ENCODE data around the gene ELAPOR1. TPM values are rescaled to one million over a fixed set of nuclear protein-coding genes. Genes with fewer than 3 reads are reported as not detected.

ELAPOR1 gene
- total and polyA plus RNA-seq, 9 of the 15 experiments (the other 6 are each of a cell fraction or from before 2014, with no cell fraction given), result 0.07 to 1.2 (median 0.18) TPM

DNA sequence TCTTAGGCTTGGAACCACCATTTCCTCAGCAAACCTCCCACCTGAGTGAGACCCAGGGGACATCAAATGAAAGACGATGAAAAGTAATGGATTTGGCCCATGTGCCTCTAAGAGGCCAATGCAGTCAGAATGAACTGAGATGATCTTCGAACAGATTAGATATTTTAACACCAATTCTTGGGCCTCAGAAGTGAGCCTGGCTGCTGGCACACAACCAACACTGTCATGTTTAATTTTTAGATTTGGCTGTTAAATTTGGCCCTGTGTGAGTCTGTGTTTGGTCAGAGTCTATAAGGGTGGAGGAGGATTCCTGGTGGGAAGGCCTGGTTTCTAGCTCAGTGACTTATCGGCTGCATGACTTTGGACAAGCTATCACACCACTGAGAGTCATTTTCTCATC is 45.4 kb downstream of the ELAPOR1 start:
- DNase-seq (ENCODE audit: extremely low read depth in 1 of 4, low spot score in 3 of 4), result no peak
- ChIA-PET CTCF (ENCODE audit: low intra/inter-chr PET ratio) (no interaction called here), POLR2A (interaction anchor here (1.4 to 1.5 kb wide), 2 partner anchors 10 to 13 kb away, joined by 3 read pairs; no protein-coding TSS in a partner anchor)
- no peak; the same call in 2 of the 3 replicates for ATAC-seq
- peaks cover 4 to 17% of the 10 kb centered on the region in 2 experiments for H3K4me1 ChIP-seq (replicated peaks in 1 of 2; ENCODE audit: control insufficient read depth in 2 of 2, insufficient read depth in 2 of 2, low read length in 2 of 2)
- no TSS peak for BruUV-seq (replicated peaks)
- peak overlapping the region; percentile 6; the same call in 1 of the 2 replicates for H2AFZ ChIP-seq (ENCODE audit: low read depth, low read length)
- no peaks in the 10 kb centered on the region for H3K27me3 ChIP-seq (ENCODE audit: control insufficient read depth in 2 of 2, insufficient read depth in 2 of 2, low read length in 2 of 2)
- 54% methylated on average over 3 of the region's 3 CpGs for WGBS (ENCODE audit: insufficient coverage, low coverage, missing lambda C conversion rate)
- H3K27ac ChIP-seq (ENCODE audit: extremely low read depth, low read depth, low read length), result no peak overlapping the region
- H3K9me1 ChIP-seq (ENCODE audit: control insufficient read depth, insufficient read depth, low read length), result no peaks in the 10 kb centered on the region
- H3K4me3 ChIP-seq, result no peak overlapping the region
- no peaks in the 10 kb centered on the region for H3K36me3 ChIP-seq (ENCODE audit: control insufficient read depth, insufficient read depth, low read length)
- no peak overlapping the region for H3K9ac ChIP-seq (ENCODE audit: insufficient read depth in 1 of 2, low read depth in 2 of 2, low read length in 2 of 2)
- intact Hi-C loops (cut with micrococcal nuclease), result no loop called here
- H3K4me2 ChIP-seq (ENCODE audit: insufficient read depth, low read length), result no peak overlapping the region
- no peaks in the 10 kb centered on the region for H4K20me1 ChIP-seq (replicated peaks; ENCODE audit: control insufficient read depth, insufficient read depth, low read length)
- FAIRE-seq, result no peak
- TF ChIP-seq DNMT1 (IDR thresholded peaks at IDR 0.05) (no peak), HDAC3 (IDR thresholded peaks at IDR 0.05; ENCODE audit: borderline replicate concordance, partially characterized antibody) (no peak), TGIF2 (CRISPR knock-in tag; IDR thresholded peaks at IDR 0.05) (no peak), ESRRA (IDR thresholded peaks at IDR 0.05; ENCODE audit: borderline replicate concordance, low read depth) (no peak), ZNF408 (CRISPR knock-in tag; IDR thresholded peaks at IDR 0.05; ENCODE audit: low read depth) (no peak), NCOA4 (IDR thresholded peaks at IDR 0.05; ENCODE audit: partially characterized antibody) (no peak), FOXA1 (IDR thresholded peaks at IDR 0.05; ENCODE audit: borderline replicate concordance) (no peak), ZNF324 (CRISPR knock-in tag; IDR thresholded peaks at IDR 0.05) (no peak), ZNF232 (CRISPR knock-in tag; IDR thresholded peaks at IDR 0.05) (no peak)
- no peaks in the 10 kb centered on the region for H3K9me3 ChIP-seq (replicated peaks; ENCODE audit: control insufficient read depth, insufficient read depth, low read depth, low read length)
- no peaks in the 10 kb centered on the region for H3K79me2 ChIP-seq (ENCODE audit: control insufficient read depth, insufficient read depth, low read length)
- in situ Hi-C loops (cut with MboI), result no loop called here

Data from K562 (cell line).